ENCODE measurements around the gene SDF4. TPM values are rescaled to one million over a fixed set of nuclear protein-coding genes. Genes with fewer than 3 reads are reported as not detected.

The SDF4 gene
- total and polyA plus RNA-seq, 2 experiments from 2014 or later: 45.0 to 62.6 TPM

DNA sequence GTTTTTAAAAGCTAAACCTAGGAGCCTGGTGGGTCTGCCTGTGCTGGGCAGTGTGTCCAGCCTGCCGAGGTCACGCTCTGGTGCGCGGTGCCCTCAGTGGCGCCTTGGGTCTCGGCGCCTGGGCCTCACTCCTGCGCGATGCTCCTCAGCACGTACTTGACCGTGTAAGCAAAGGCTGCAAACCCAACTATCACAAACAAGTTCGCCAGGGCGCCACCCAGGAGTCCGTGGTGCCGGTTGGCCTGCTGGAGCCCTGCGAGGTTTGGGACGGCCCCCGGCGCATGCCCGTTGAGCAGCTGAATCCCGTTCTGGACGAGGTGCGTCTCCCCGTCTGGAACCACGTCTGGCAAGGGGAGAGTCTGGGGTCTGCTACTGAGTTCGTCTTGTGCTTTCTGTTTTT lies 23.3 kb upstream of the SDF4 start:
- H3K4me3 Mint-ChIP-seq: no peak overlapping the region
- Histone ChIP-seq H4K20me1 (replicated peaks; ENCODE audit: insufficient read depth) (peaks cover 2% of the 10 kb centered on the region), H3K79me2 (replicated peaks; ENCODE audit: insufficient read depth) (peaks cover 2% of the 10 kb centered on the region; the same call in 1 of the 2 replicates), H3K36me3 (ENCODE audit: insufficient read depth) (peaks cover 6% of the 10 kb centered on the region; the same call in 1 of the 2 replicates), H3K27me3 (ENCODE audit: insufficient read depth) (no peaks in the 10 kb centered on the region), H3K4me2 (no peak overlapping the region), H3K9me2 (ENCODE audit: insufficient read depth) (no peaks in the 10 kb centered on the region), H3K4me1 (ENCODE audit: insufficient read depth) (peaks cover 9% of the 10 kb centered on the region), H3K4me3 (no peak overlapping the region), H2AFZ (no peak overlapping the region), H3F3A (replicated peaks; ENCODE audit: low read depth) (peaks cover 13% of the 10 kb centered on the region; the same call in 1 of the 2 replicates), H3K27ac (ENCODE audit: low read depth) (no peak overlapping the region)
- no peak for ATAC-seq
- H3K27ac Mint-ChIP-seq: no peak overlapping the region
- H3K36me3 Mint-ChIP-seq (ENCODE audit: low read depth): peaks cover 55% of the 10 kb centered on the region
- peaks cover 8% of the 10 kb centered on the region for H3K27me3 Mint-ChIP-seq (ENCODE audit: insufficient read depth, low read depth, poor library complexity)
- no peak for DNase-seq (ENCODE audit: low spot score)
- H3K9me3 Mint-ChIP-seq: no peaks in the 10 kb centered on the region
- no peak for TF ChIP-seq CREB1 (CRISPR knock-in tag; IDR thresholded peaks at IDR 0.05; ENCODE audit: low read depth)
- TF ChIP-seq EZH2phosphoT487 (IDR thresholded peaks at IDR 0.05; ENCODE audit: unreplicated experiment): no peak
- no peak for TF ChIP-seq ZNF462 (CRISPR knock-in tag; IDR thresholded peaks at IDR 0.05)
- no peak for TF ChIP-seq CTCF (conservative IDR thresholded peaks at IDR 0.05; ENCODE audit: low read depth in 2 of 2)
- TF ChIP-seq STAT1 (IDR thresholded peaks at IDR 0.05; ENCODE audit: unreplicated experiment): no peak
- TF ChIP-seq ZNF114 (CRISPR knock-in tag; IDR thresholded peaks at IDR 0.05): no peak
- TF ChIP-seq ZNF331 (CRISPR knock-in tag; IDR thresholded peaks at IDR 0.05; ENCODE audit: low read depth): no peak
- no peak for TF ChIP-seq NANOG (IDR thresholded peaks at IDR 0.05; ENCODE audit: borderline replicate concordance)
- TF ChIP-seq REST (IDR thresholded peaks at IDR 0.05; ENCODE audit: unreplicated experiment): no peak
- no peak for TF ChIP-seq JUNB (IDR thresholded peaks at IDR 0.05; ENCODE audit: unreplicated experiment)
- TF ChIP-seq ETS1 (IDR thresholded peaks at IDR 0.05): no peak
- TF ChIP-seq EZH2 (IDR thresholded peaks at IDR 0.05; ENCODE audit: low read depth, unreplicated experiment): no peak
- no peak for TF ChIP-seq POLR2AphosphoS5 (IDR thresholded peaks at IDR 0.05; ENCODE audit: low read depth)
- peaks cover 24% of the 10 kb centered on the region for H3K4me1 Mint-ChIP-seq
